ENCODE measurements around the gene LRIG3. TPM values are rescaled to one million over a fixed set of nuclear protein-coding genes. Genes with fewer than 3 reads are reported as not detected.

LRIG3 gene
- total and polyA plus RNA-seq, 11 donors, result 1.8 to 8.9 (median 4.6) TPM

GRCh38 chr12:58915634-58916033 is 4.7 kb downstream of the LRIG3 start:
- 14 to 21% (median 17%) methylated on average over 4 of the region's 4 CpGs for WGBS, 4 donors
- H3K4me1 ChIP-seq, result peaks cover 0 to 45% (median 23%) of the 10 kb centered on the region in 12 donors
- ATAC-seq, result peak; percentile 11 to 52 (median 38)

GRCh38 chr12:58915037-58915436 is 5.3 kb downstream of the LRIG3 start:
- intact Hi-C loops (cut with DNase I), result no loop called here
- no peak for ATAC-seq
- no peak for DNase-seq
- peak overlapping the region in 2 of 12 donors; percentile 2 to 3 for H3K27ac ChIP-seq
- peak overlapping the region in 3 of 12 donors; percentile 23 to 93 (median 91) for H3K4me3 ChIP-seq
- peaks cover 0 to 40% (median 12%) of the 10 kb centered on the region in 9 donors for H3K36me3 ChIP-seq
- no peaks in the 10 kb centered on the region for H3K27me3 ChIP-seq
- peaks cover 0 to 45% (median 23%) of the 10 kb centered on the region in 12 donors for H3K4me1 ChIP-seq
- WGBS, 4 donors, result 69 to 79% (median 74%) methylated on average over 2 of the region's 2 CpGs
- H3K9me3 ChIP-seq, result no peaks in the 10 kb centered on the region
- TF ChIP-seq CTCF (IDR thresholded peaks at IDR 0.05) (no peak), POLR2A (IDR thresholded peaks at IDR 0.05) (no peak)

More at GRCh38 chr12:58915634-58916033, 4.7 kb downstream of the LRIG3 start:
- no peaks in the 10 kb centered on the region for H3K9me3 ChIP-seq
- TF ChIP-seq CTCF (IDR thresholded peaks at IDR 0.05) (peak in 1 of 12 donors; percentile 5), POLR2A (IDR thresholded peaks at IDR 0.05) (no peak)
- DNase-seq, result peak; percentile 33 to 59 (median 51)
- no peaks in the 10 kb centered on the region for H3K27me3 ChIP-seq
- peak overlapping the region in 6 of 12 donors; percentile 2 to 96 (median 31) for H3K27ac ChIP-seq
- peaks cover 0 to 34% (median 12%) of the 10 kb centered on the region in 9 donors for H3K36me3 ChIP-seq
- intact Hi-C loops (cut with DNase I), result no loop called here
- H3K4me3 ChIP-seq, result peak overlapping the region in 7 of 12 donors; percentile 0 to 93 (median 91)

- TF ChIP-seq POLR2A (IDR thresholded peaks at IDR 0.05) (no peak), CTCF (IDR thresholded peaks at IDR 0.05) (no peak)
- no peak overlapping the region for H3K4me3 ChIP-seq
- H3K27me3 ChIP-seq, result no peaks in the 10 kb centered on the region
- H3K9me3 ChIP-seq, result no peaks in the 10 kb centered on the region
- no peak for ATAC-seq
- intact Hi-C loops (cut with DNase I), result no loop called here
- H3K27ac ChIP-seq, result no peak overlapping the region
- WGBS, 4 donors, result 64 to 74% (median 70%) methylated on average over 2 of the region's 2 CpGs
- H3K4me1 ChIP-seq, result peaks cover 0 to 45% (median 23%) of the 10 kb centered on the region in 12 donors
- no peak for DNase-seq
- peaks cover 0 to 46% (median 12%) of the 10 kb centered on the region in 9 donors for H3K36me3 ChIP-seq
Observed at GRCh38 chr12:58914457-58914856, 5.8 kb downstream of the LRIG3 start.

- no peak for ATAC-seq
Observed at GRCh38 chr12:58907391-58907790, 12.9 kb downstream of the LRIG3 start.

More at GRCh38 chr12:58907391-58907790, 12.9 kb downstream of the LRIG3 start:
- 85 to 88% (median 87%) methylated on average over 4 of the region's 4 CpGs for WGBS, 4 donors
- Histone ChIP-seq H3K4me3 (no peak overlapping the region), H3K4me1 (peaks cover 0 to 5% (median 0%) of the 10 kb centered on the region in 12 donors), H3K27me3 (no peaks in the 10 kb centered on the region), H3K36me3 (peaks cover 0 to 77% (median 12%) of the 10 kb centered on the region in 9 donors), H3K27ac (no peak overlapping the region), H3K9me3 (peaks cover 0 to 3% (median 0%) of the 10 kb centered on the region in 12 donors)
- DNase-seq, result no peak
- intact Hi-C loops (cut with DNase I), result no loop called here
- TF ChIP-seq CTCF (IDR thresholded peaks at IDR 0.05) (no peak), POLR2A (IDR thresholded peaks at IDR 0.05) (no peak)

All from heart left ventricle (tissue), 16 donors.